OCI-LY1 (cell line): ENCODE measurements around the gene PPM1N.

Experiments used
- CTCF ChIP-seq: fragments of 200-600 bp; sonication (generic), shearing (Covaris generic); IDR thresholded peaks from 2 replicates; pipeline ENCODE4 v1.5.1; 2017; ENCODE audit warnings: mild to moderate bottlenecking, antibody characterized with exemption, low read length, moderate library complexity, mixed read lengths
- EZH2 ChIP-seq: fragments of 200-600 bp; sonication (generic), shearing (Covaris generic); IDR thresholded peaks from 2 replicates; pipeline ENCODE4 v1.8.0; 2017; ENCODE audit warnings: borderline replicate concordance, mixed run types, mild to moderate bottlenecking, antibody characterized with exemption, low read length, moderate library complexity, mixed read lengths

- TF ChIP-seq EZH2: no peak
- TF ChIP-seq CTCF: no peak
These were observed 24.3 kb upstream of the PPM1N start for GRCh38 chr19:45473682-45474605.
